Parathyroid adenoma (tissue), 2 donors: Measurements from ENCODE around the gene SHC3.

ENCODE experiments used
- H2AFZ ChIP-seq: fragments of 300-600 bp; sonication (generic); one replicate; pipeline ENCODE4 v1.7.0; 2017; ENCODE audit warnings: antibody characterized with exemption, mild to moderate bottlenecking
- H3K27ac ChIP-seq: fragments of 300-600 bp; sonication (generic); one replicate; pipeline ENCODE4 v1.7.0; 2017
- H3K27me3 ChIP-seq: fragments of 300-600 bp; sonication (generic); one replicate; pipeline ENCODE4 v1.7.0; 2017; ENCODE audit warnings: low read length; ENCODE audit not compliant: control insufficient read depth, insufficient read depth
- H3K36me3 ChIP-seq: fragments of 300-600 bp; sonication (generic); one replicate; pipeline ENCODE4 v1.7.0; 2017; ENCODE audit warnings: low read length; ENCODE audit not compliant: control insufficient read depth, insufficient read depth
- H3K4me1 ChIP-seq: fragments of 300-600 bp; sonication (generic); one replicate; pipeline ENCODE4 v1.7.0; 2017; ENCODE audit warnings: control low read depth
- H3K4me2 ChIP-seq: fragments of 300-600 bp; sonication (generic); one replicate; pipeline ENCODE4 v1.7.0; 2017; ENCODE audit warnings: low read length
- H3K4me3 ChIP-seq: fragments of 300-600 bp; sonication (generic); one replicate; pipeline ENCODE4 v1.7.0; 2017; ENCODE audit warnings: low read depth, low read length
- H3K79me2 ChIP-seq: fragments of 300-600 bp; sonication (generic); one replicate; pipeline ENCODE4 v1.7.0; 2017; ENCODE audit warnings: control low read depth
- H3K9ac ChIP-seq: fragments of 300-600 bp; sonication (generic); one replicate; pipeline ENCODE4 v1.7.0; 2017; ENCODE audit warnings: mild to moderate bottlenecking
- H3K9me3 ChIP-seq: fragments of 300-600 bp; sonication (generic); one replicate; pipeline ENCODE4 v1.7.0; 2017; ENCODE audit warnings: low read length; ENCODE audit not compliant: control insufficient read depth
- TF ChIP-seq, protein P1 (sequence below): fragments of 300-600 bp; sonication (generic); IDR thresholded peaks from one replicate; pipeline ENCODE4 v1.7.0; 2017; ENCODE audit warnings: antibody characterized with exemption, mild to moderate bottlenecking
- donor health status: primary hyperparathyroidism.

Gene SHC3

DNA sequence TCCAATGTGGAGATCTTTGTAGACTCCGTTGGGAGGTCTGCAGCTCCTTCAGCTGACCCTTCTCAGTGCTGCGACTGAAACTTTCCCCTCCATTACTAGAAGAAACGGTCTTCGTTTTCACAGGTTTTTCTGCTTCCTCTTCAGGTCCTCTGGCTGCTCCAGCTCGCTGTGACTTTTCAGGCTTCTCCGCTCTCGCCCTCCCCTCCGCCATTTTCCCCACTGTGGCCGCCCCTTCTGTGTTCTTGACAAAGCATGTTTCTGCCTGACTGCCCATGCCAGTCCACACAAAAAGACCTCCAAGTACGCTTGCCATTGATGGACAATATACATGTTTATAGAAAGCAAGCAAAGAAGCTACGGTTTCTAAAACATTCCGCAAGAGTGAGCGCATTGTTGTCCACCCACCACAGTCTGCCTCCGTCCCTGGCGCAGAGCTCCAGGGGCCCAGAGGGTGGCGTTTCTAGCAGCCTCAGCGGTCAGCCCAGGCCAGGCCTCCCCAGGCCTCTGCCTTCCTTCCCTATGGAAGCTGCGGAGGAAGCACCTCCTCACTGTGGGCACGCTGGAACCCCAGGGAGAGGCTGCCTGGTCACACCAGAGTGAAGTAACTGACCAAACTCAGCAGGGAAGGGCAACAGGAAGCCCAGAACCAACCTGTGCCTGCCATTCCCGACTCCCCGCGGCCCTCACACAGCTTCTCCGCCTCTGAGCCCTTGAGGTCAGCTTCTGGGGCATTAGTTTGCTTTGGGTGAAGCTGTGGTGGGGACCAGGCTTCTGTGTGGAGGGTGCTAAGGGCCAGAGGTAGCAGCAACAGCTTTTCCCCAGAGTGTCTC, 207.3 kb downstream of the SHC3 start:
- TF ChIP-seq, protein P1, sequence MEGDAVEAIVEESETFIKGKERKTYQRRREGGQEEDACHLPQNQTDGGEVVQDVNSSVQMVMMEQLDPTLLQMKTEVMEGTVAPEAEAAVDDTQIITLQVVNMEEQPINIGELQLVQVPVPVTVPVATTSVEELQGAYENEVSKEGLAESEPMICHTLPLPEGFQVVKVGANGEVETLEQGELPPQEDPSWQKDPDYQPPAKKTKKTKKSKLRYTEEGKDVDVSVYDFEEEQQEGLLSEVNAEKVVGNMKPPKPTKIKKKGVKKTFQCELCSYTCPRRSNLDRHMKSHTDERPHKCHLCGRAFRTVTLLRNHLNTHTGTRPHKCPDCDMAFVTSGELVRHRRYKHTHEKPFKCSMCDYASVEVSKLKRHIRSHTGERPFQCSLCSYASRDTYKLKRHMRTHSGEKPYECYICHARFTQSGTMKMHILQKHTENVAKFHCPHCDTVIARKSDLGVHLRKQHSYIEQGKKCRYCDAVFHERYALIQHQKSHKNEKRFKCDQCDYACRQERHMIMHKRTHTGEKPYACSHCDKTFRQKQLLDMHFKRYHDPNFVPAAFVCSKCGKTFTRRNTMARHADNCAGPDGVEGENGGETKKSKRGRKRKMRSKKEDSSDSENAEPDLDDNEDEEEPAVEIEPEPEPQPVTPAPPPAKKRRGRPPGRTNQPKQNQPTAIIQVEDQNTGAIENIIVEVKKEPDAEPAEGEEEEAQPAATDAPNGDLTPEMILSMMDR = no peak
- no peak overlapping the region for H2AFZ ChIP-seq
- H3K79me2 ChIP-seq = no peaks in the 10 kb centered on the region
- H3K4me1 ChIP-seq = no peaks in the 10 kb centered on the region
- H3K36me3 ChIP-seq = no peaks in the 10 kb centered on the region
- no peak overlapping the region for H3K4me3 ChIP-seq
- no peak overlapping the region for H3K27ac ChIP-seq
- no peaks in the 10 kb centered on the region for H3K9me3 ChIP-seq
- no peak overlapping the region for H3K4me2 ChIP-seq
- no peaks in the 10 kb centered on the region for H3K27me3 ChIP-seq
- no peak overlapping the region for H3K9ac ChIP-seq

DNA sequence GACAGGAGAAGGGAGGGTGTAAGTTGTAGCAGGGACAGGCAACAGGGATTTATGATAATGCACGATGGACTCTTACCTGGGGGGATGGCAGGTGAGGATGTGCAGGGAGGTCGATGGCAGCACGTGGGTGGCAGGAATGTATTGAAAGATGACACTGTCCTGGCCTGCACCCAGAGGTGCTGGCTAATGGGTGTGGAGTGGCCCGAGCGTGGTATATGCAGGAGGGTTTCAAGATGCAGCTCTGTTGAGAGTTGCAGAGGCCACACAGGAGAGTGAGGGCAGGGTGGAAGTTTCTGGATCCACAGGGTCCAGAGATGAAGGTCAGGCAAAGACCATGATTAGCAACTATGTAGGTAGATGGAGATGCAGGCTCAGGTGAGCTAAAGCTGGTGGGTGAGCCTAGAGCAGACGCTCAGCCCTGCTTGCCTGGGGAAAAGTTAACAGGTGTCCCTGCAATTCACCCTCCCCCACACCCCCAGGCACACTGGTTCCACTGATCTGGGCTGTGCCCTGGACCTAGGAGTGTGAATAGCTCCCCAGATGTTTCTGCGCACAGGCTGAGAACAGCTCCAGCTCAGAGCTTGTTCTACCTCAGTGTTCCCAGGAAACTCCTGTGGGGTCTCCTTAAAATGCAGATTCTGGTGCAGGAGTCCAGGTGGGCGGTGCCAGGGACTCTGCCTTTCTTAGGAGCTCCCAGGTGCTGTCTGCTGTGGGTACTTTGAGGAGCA, 208.8 kb downstream of the SHC3 start:
- TF ChIP-seq, protein P1 = no peak
- no peaks in the 10 kb centered on the region for H3K79me2 ChIP-seq
- no peaks in the 10 kb centered on the region for H3K36me3 ChIP-seq
- H3K4me2 ChIP-seq = no peak overlapping the region
- H3K9ac ChIP-seq = no peak overlapping the region
- H3K9me3 ChIP-seq = no peaks in the 10 kb centered on the region
- no peak overlapping the region for H3K4me3 ChIP-seq
- no peaks in the 10 kb centered on the region for H3K27me3 ChIP-seq
- no peaks in the 10 kb centered on the region for H3K4me1 ChIP-seq
- H3K27ac ChIP-seq = no peak overlapping the region
- H2AFZ ChIP-seq = no peak overlapping the region

- Histone ChIP-seq H2AFZ (no peak overlapping the region), H3K9me3 (no peaks in the 10 kb centered on the region), H3K27me3 (no peaks in the 10 kb centered on the region), H3K4me2 (no peak overlapping the region), H3K79me2 (no peaks in the 10 kb centered on the region), H3K4me1 (no peaks in the 10 kb centered on the region), H3K36me3 (no peaks in the 10 kb centered on the region), H3K4me3 (no peak overlapping the region), H3K27ac (no peak overlapping the region), H3K9ac (no peak overlapping the region)
- TF ChIP-seq, protein P1 = no peak
Observed at GRCh38 chr9:88968799-88969198, 209.8 kb downstream of the SHC3 start.

DNA sequence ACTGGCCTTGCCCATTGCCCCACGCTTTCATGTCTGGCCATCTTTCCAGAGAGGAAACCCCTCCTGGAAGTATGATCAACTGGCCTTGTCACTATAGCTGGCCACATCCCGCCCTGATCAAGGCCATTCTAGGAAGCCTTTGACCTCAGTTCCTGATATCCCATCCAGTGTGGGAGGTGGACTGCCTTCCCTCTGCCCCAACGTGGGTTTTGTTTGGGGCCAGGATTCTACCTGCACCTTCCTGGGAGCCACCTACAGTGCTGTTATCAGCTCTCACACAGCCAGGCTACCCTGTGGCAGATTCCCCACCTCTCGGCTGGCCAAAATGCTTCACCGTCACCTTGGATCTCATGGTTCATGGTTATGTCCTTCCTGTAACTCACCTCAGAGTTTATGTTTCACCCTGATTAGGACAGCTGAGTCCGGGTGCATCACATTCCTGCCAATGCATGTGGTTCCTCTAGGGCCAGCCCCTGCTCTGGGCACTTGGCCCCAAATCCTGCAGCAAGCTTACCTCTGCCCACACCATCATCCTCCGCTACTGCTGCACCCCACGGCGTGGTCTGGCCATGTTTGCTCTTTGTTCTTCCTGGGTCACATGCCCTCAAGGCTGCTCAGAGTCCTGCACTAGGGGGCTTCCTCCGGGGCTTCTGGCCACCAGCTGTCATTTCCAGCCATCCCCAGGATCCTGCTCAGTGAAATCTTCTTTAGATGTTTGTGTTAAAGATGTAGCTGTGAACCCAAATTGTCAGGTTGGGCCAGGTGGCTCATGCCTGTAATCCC, 211.5 kb downstream of the SHC3 start:
- Histone ChIP-seq H3K27me3 (no peaks in the 10 kb centered on the region), H3K9ac (no peak overlapping the region), H3K36me3 (no peaks in the 10 kb centered on the region), H3K4me3 (no peak overlapping the region), H3K9me3 (no peaks in the 10 kb centered on the region), H3K27ac (no peak overlapping the region), H3K79me2 (no peaks in the 10 kb centered on the region), H2AFZ (no peak overlapping the region), H3K4me2 (no peak overlapping the region), H3K4me1 (no peaks in the 10 kb centered on the region)
- TF ChIP-seq, protein P1 = no peak
